Pancreas (tissue), 10 donors: ENCODE measurements around the gene CDKN1C. TPM values are rescaled to one million over a fixed set of nuclear protein-coding genes. Genes with fewer than 3 reads are reported as not detected.
"Not testable (repeated sequence)": the region's sequence is repeated elsewhere in the genome, so short reads cannot be mapped to it uniquely, and the experiment has no call there.

ENCODE experiments used
- ATAC-seq, 4 donors: fragments of 200-7000 bp; cut with Tn5 transposase; one replicate each; pipeline versions ENCODE4 v1.8.0 to v1.9.1; 2020; ENCODE audit warnings: mild to moderate bottlenecking in 4 of 4, moderate library complexity in 4 of 4
- DNase-seq, 6 donors: peaks; one replicate each; pipeline ENCODE4 v3.0.0-alpha.2; 2020
- FAIRE-seq: peaks from 2 replicates; lab custom pipeline; 2012; peaks lifted over from hg19 to GRCh38; lab: Jason Lieb, UNC
- H3K27ac ChIP-seq, 4 donors: fragments of 200-600 bp; sonication (generic); 1 replicate in 3 of 4; 2 replicates in 1 of 4; pipeline versions ENCODE4 v1.5.0 to v1.8.0; 2020
- H3K27me3 ChIP-seq, 4 donors: fragments of 200-600 bp; one replicate each; pipeline ENCODE4 v1.8.0; 2021
- H3K36me3 ChIP-seq, 3 donors: fragments of 200-600 bp; sonication (generic) in 1 of 3; one replicate each; pipeline versions ENCODE4 v1.5.0 to v1.8.0; 2020 to 2021
- H3K4me1 ChIP-seq, 3 donors: fragments of 200-600 bp; one replicate each; pipeline ENCODE4 v1.8.0; 2021
- H3K4me3 ChIP-seq, 4 donors: fragments of 200-600 bp; sonication (generic) in 2 of 4; one replicate each; pipeline versions ENCODE4 v1.5.0 to v1.8.0; 2020 to 2021
- H3K9me3 ChIP-seq, 4 donors: fragments of 200-600 bp; one replicate each; pipeline ENCODE4 v1.8.0; 2021
- CTCF ChIP-seq, 4 donors: fragments of 200-600 bp; sonication (generic) in 3 of 4; IDR thresholded peaks; one replicate each; pipeline versions ENCODE4 v1.5.0 to v1.8.0; 2021; ENCODE audit warnings: antibody characterized with exemption in 4 of 4
- WGBS, 2 donors: extraction: QIAGEN DNeasy Blood & Tissue Kit; methylation state at CpG; one replicate each; pipeline ENCODE4 v1.1.7; 2013; 5-methylcytosine and 5-hydroxymethylcytosine counted together
- intact Hi-C, 3 donors: fragments of 100-400 bp; cut with DNase I; formaldehyde crosslinking; loops; one replicate each; pipeline versions ENCODE4 v1.11.1 to v1.14.2; 2022
- polyA plus RNA-seq, 2 donors: library from polyadenylated mRNA; stranded (reverse); fragments of 200-250 nt; gene quantifications; one replicate each; pipeline ENCODE4 v1.2.3, GENCODE V29; 2013
- total RNA-seq, 6 donors: library from RNA; stranded (reverse); fragmentation: NEBNext Ultra II Directional in 4 of 6; extraction: Animal tissue kit (Norgen Biotek cat#: 25700) in 4 of 6; gene quantifications; one replicate each; pipeline versions ENCODE4 v1.2.1 to v1.2.4, GENCODE V29; 2021 to 2023
- donor health status: healthy with polysubstance abuse.
- donor health status: DM: no; HTN: no; CAD: no; lungs with moderate emphysema.
- donor health status: DM: no; HTN: no; CAD: no.
- donor health status: control.
- donor health status: control.
- donor health status: Bipolar disorder and iron deficiency.
- donor health status: DM: yes; HTN: yes; CAD: no.
- donor health status: DM: no; HTN: no; CAD: no.
- donor health status: DM: no; HTN: no; CAD: no.
- donor health status: DM: yes; HTN: yes; CAD: no.

CDKN1C gene
- total and polyA plus RNA-seq, 8 donors = 9.2 to 71.4 (median 20.0) TPM

- peak in 1 of 6 donors; percentile 44 for DNase-seq
- WGBS, 2 donors = 94 to 97% methylated on average over 13 of the region's 13 CpGs
- Histone ChIP-seq H3K36me3 (no peaks in the 10 kb centered on the region), H3K4me1 (peaks cover 22 to 28% (median 23%) of the 10 kb centered on the region in 3 donors), H3K27ac (no peak overlapping the region), H3K9me3 (no peaks in the 10 kb centered on the region), H3K27me3 (no peaks in the 10 kb centered on the region), H3K4me3 (no peak overlapping the region)
- no peak for TF ChIP-seq CTCF (IDR thresholded peaks at IDR 0.05)
- no peak for FAIRE-seq
- ATAC-seq = no peak
- intact Hi-C loops = no loop called here
These were observed 24.9 kb upstream of the CDKN1C start for GRCh38 chr11:2910401-2910955.

GRCh38 chr11:2909133-2909902 lies 23.7 kb upstream of the CDKN1C start:
- no peak for TF ChIP-seq CTCF (IDR thresholded peaks at IDR 0.05)
- intact Hi-C loops = no loop called here
- Histone ChIP-seq H3K4me3 (no peak overlapping the region), H3K36me3 (no peaks in the 10 kb centered on the region), H3K27me3 (no peaks in the 10 kb centered on the region), H3K27ac (no peak overlapping the region), H3K9me3 (no peaks in the 10 kb centered on the region), H3K4me1 (peaks cover 22 to 28% (median 23%) of the 10 kb centered on the region in 3 donors)
- WGBS, 2 donors = 63 to 67% methylated on average over 45 to 78 of the region's 78 CpGs
- peak in 1 of 6 donors; percentile 48 for DNase-seq
- no peak for FAIRE-seq
- no peak for ATAC-seq

GRCh38 chr11:2908130-2908529 lies 22.6 kb upstream of the CDKN1C start:
- Histone ChIP-seq H3K4me1 (peaks cover 18 to 23% (median 20%) of the 10 kb centered on the region in 3 donors), H3K27me3 (no peaks in the 10 kb centered on the region), H3K9me3 (no peaks in the 10 kb centered on the region), H3K4me3 (no peak overlapping the region), H3K36me3 (no peaks in the 10 kb centered on the region), H3K27ac (no peak overlapping the region)
- FAIRE-seq = no peak
- 90 to 95% methylated on average over 14 of the region's 14 CpGs for WGBS, 2 donors
- DNase-seq = no peak
- ATAC-seq = no peak
- intact Hi-C loops = no loop called here
- no peak for TF ChIP-seq CTCF (IDR thresholded peaks at IDR 0.05)

- H3K4me1 ChIP-seq, H3K9me3 ChIP-seq, FAIRE-seq, H3K27ac ChIP-seq, H3K4me3 ChIP-seq, ATAC-seq, H3K36me3 ChIP-seq, intact Hi-C loops, H3K27me3 ChIP-seq, DNase-seq: not testable (repeated sequence)
- 70 to 79% methylated on average over 7 of the region's 7 CpGs for WGBS, 2 donors
These were observed 19.7 kb upstream of the CDKN1C start for GRCh38 chr11:2905299-2905698.

- no peak overlapping the region for H3K4me3 ChIP-seq
- peaks cover 0 to 7% (median 5%) of the 10 kb centered on the region in 3 donors for H3K4me1 ChIP-seq
- H3K27ac ChIP-seq = no peak overlapping the region
- WGBS, 2 donors = 82 to 83% methylated on average over 21 of the region's 21 CpGs
- no peak for DNase-seq
- intact Hi-C loops = no loop called here
- H3K36me3 ChIP-seq = no peaks in the 10 kb centered on the region
- ATAC-seq = no peak
- no peak for FAIRE-seq
- no peaks in the 10 kb centered on the region for H3K27me3 ChIP-seq
- no peaks in the 10 kb centered on the region for H3K9me3 ChIP-seq
- no peak for TF ChIP-seq CTCF (IDR thresholded peaks at IDR 0.05)
These were observed 18.8 kb upstream of the CDKN1C start for GRCh38 chr11:2904153-2905052.
